Pulmonary artery endothelial cell (primary cell): ENCODE measurements around the gene PPM1H. TPM values are rescaled to one million over a fixed set of nuclear protein-coding genes. Genes with fewer than 3 reads are reported as not detected.
"Not testable (repeated sequence)": the region's sequence is repeated elsewhere in the genome, so short reads cannot be mapped to it uniquely, and the experiment has no call there.

Source experiments
- DNase-seq: peaks from one replicate; pipeline ENCODE4 v3.0.0-alpha.2; 2011; ENCODE audit warnings: low read depth, low spot score
- total RNA-seq: library from RNA; depleted of rRNA; stranded (reverse); fragments of >200 nt; gene quantifications from 2 replicates; pipeline ENCODE4 v1.2.3, GENCODE V29; 2014

The PPM1H gene
- total RNA-seq, 1 donor from 2014 or later, result 4.1 TPM

DNA sequence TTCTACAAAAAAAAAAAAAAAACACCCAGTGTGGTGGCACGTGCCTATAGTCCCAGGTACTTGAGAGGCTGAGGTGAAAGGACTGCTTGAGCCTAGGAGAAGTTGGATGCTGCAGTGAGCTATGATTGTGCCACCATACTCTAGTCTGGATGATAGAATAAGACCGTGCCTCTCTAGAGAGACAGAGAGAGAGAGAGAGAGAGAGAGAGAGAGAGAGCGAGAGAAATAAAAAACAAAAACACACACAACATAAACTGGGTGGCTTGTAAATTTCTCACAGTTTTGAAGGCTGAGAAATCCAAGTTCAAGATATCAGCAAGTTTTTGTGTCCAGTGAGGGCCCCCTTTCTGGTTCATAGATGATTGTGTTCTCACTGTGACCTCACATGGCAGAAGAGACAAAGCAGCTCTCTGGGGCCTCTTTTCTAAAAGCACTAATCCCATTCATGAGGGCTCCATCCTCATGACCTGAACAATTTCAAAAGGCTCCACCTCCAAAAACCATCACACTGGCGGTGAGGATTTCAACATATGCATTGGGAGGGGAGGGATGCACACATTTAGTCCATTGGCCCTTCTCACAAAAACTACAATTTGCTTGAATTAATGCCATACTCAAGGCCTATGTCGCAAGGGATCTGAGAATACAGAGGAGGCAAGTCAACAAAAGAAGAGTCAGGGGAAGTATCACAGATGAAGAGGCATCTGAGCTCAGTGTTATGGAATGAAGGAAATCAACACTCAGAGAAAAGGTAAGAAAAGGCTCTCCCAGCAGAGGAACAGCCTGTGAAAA is 94.9 kb downstream of the PPM1H start:
- no peak for DNase-seq

DNA sequence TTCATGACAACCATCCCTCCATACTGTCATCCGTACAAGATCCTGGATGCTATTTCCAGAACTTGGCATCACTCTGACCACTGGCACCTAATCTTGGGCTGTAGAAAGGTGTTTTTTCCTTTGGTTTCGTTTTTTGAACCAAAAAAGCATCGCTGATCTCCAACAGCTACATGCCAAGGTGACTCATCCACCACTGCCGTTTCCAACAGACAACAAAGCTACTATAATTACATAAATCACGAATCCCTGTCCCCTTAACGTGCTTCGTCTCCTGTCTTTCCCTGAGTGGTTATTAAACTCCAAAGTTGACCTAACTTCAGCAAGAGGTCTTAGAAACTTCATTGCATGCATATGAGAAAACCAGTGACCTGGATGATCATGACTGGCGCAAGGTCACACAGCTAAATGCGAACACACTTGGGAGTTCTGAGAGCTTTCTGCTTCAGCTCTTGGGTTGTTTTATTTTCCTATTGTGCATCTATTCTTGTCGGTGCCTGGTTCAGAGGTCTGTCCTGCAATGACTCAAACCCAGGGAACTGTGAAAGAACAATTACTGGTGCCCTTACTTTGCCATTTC is 99.9 kb downstream of the PPM1H start:
- DNase-seq, result no peak

DNA sequence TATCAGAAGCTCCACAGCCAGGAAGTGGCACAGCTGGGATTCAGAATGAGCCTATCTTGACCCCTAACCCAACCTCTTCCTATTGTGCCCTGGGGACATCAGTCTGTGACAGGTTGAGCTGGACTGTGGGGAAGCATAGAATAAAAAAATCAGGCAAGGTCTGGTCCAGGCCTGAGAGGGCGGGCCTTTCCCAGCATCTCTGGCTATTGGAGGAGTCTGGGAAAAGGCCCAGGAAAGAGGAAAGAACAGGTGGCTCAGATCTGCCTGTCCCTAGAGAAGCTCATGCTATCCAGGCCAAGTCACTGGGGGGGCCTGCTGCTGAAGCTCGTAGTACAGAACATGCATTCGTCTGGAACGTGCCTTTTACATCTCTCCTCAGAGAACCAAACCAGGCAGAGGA is 100.5 kb downstream of the PPM1H start:
- no peak for DNase-seq

DNA sequence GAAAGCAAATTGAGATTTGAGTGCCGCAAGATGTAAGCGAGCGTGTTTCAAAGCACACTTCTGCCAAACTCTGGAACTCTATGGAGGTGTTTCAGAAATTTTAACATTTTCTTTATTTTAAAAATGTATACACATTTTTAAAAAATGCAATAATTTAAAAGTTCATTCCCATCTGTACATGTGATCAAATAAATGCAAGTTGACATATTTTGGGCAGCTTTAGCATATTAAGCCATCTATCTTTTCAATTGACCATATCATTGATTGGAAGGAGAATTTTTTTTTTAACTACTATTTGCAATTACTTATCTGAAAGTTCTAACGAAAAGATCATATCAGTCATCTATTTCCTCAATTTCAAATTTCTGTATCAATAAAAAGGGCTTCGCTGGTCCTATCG is 101.3 kb downstream of the PPM1H start:
- no peak for DNase-seq

DNA sequence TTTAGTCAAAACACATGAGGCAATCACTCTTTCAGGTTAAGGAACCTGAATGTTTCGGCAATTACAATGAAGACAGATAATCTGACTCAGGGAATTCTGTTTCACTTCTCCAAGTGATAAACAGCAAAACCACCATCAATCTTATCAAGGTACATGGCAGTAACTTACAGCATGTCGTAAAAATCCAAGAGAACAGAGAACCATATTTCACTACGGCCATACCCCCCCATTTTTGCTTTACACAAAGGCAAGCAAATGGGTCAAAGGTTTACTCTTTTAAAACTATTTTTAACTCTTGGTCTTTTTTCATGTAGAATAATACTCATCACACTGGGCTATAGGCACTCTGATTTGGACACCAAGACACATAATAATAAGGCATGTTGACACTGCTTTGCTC is 102.4 kb downstream of the PPM1H start:
- no peak for DNase-seq

DNA sequence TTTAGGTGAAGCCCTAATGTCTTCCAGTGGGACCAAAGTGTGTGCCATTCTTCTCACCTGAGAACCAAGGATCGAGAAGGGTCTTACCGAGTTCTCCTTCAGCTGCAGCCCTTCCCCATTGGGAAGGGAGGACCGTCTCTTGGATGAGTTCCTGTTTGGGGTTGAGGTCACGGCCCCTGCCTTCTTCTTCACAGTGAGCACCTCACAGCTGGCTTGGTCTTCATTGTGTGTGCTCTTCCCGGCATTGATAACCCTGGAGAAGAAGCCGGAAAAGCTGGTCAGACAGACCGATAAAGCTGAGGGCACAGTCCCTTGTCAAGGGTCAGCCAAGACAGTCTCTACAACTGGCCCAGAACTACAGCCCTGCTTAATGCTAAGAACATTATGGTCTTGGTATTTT is 102.9 kb downstream of the PPM1H start:
- no peak for DNase-seq

DNA sequence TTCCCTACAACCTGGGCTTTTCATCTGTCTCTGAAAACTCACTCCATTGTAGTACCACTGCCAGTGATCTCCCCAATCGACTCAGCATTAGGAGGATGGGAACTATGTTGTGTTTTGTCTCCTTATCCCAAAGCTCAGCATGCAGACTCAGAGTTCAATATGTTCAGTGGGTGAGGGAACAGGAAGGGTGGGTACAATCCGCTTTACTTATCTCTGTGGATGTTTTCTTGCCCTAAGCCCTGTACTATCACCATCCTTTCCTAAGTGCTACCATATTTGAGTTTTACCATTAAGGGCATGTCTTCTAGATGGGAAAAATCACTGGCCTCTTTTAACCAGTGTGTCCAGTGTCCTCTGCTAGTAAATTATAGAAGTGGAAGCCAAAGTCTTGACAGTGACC is 107.1 kb downstream of the PPM1H start:
- DNase-seq, result no peak

DNA sequence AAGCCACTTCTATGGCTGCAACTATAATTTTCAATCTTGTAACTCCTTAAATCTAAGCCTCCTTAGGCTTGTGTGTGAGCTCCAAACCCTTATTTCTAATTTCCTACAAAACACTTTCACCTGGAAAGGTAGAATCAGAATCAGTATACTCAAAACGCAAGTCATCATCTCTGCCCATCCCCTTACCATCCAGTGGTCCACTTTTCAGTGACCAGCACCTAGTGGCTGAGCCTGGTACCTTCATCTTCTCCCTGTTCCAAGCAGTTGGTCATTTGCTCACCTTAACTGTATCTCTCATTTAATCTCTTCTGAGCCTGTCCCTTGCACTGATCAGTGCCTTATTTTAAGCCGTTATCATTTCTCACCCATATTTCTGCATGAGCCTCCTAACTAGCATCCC is 107.9 kb downstream of the PPM1H start:
- no peak for DNase-seq

DNA sequence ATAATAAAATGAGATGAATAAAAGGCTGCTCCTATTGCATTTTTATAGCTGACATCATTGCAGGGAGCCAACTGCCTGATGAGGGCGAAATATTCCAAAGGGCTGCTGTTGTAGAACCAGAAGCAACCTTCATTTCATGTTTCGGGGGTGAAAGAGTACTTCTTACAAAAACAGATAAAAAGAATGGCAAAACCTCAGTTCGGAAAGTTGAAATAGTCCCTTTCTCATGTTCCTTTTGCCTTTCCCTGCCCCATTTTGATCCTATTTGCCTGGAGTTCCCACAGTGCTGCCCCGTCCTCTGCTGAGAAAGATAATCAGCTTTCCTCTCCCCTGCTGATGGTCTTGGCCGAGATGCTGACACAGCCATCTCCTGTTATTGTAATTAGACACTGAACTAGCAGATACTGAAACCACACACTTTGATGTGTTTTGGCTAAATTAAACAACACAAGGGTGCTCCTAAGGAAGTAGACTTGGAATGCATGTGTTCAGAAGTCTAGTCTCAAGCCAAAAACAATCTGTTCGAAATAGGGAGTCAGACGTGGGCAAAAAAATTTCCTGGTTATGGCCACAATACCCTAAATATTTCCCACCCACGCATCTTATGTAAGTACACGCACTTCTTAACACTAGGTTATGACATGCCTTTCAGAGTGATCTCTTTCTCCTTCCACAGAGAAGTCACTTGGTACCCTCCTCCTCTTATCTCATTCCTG is 117.2 kb downstream of the PPM1H start:
- DNase-seq, result no peak

DNA sequence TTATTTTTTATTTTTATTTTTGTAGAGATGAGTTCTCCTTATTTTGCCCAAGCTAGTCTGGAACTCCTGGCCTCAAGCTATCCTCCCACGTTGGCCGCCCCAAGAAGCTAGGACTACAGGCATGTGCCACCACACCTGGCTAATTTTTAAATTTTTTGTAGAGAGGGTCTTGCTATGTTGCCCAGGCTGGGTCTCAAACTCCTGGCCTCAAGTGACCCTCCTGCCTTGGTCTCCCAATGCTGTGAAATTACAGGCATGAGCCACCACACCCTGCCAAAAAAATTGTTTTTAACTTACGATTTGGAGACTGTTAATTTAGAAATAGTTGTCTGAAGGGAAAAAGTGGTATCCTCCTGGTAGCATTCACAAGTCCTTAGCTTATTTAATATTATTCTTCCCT is 120.7 kb downstream of the PPM1H start:
- DNase-seq, result no peak

DNA sequence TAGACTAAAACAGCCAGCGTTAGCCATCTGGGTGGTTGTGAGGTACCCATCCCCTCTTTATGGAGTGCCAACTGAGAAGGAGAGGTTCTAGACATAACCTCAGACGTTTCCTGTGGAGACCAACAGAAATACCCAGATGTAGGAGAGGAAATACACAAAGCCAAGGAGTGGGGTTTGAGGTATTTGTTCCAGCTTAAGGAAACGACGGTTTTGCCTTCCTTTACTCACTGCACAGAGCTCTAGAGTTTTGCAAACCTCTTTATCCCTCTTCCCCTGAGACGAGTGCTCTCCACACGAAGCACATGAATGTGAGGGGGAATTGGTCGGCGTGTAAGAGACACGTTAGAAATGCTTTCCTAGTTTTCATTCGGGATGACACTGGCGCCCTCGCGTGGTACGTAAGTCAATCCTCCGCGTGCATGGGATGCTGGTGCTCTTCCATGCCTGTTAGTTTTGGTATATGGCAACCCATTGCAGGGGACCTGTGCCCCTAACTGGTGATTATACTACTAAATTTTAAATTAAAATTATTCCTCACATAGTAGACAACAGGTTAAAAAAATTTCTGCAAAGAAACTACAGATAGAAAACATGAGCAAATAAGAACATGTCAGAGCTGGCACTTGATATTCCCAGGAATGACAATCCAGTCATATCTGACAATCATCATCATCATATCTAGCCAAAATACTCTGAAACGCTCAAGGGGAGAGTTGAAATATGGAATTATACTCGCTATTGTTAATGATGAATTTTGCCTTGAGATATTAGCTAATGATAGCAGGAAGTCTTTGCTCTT is 121.7 kb downstream of the PPM1H start:
- DNase-seq, result no peak

DNA sequence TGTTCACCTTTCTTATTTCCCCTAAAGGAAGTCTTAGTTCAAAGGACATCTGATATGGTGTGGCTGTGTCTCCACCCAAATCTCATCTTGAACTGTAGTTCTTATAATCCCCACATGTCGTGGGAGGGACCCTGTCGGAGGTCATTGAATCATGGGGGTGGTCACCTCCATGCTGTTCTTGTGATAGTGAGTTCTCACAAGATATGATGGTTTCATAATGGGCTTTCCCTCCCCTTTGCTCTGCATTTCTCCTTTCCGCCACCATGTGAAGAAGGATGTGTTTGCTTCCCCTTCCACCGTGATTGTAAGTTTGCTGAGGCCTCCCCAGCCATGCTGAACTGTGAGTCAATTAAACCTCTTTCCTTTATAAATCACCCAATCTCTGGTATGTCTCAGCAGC is 123.5 kb downstream of the PPM1H start:
- not testable (repeated sequence) for DNase-seq

DNA sequence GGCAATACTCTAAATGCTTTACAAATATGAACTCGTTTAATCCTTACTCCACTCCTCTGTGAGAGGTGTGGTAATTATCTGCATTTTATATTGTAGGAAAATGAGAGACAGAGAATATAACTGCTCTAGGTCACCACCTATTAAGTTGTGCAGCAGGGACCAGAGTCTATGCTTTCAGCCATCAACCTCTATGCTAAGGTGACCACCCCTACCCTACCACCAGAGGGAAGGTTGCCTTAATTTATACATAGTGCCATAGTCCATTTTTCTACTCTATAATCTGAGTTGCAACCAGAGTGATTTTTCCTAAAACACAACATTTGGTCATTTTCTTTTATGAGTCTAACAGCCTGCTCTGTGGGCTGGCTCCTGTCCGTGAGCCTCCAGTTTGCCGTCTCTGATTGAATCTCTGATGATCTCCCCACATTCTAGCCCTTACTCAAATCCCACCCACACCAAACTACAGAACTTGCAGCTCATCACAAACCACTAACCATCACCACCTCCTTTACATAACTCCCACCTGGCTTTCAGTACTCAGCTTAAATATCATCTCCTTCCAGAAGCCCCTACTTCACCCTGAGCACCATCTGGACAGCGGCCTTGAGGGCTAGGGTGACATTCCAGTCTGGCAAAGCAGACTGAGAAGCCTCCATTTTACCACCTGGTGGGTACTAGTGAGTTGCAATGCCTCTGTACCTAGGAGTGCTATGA is 126.6 kb downstream of the PPM1H start:
- DNase-seq, result no peak

DNA sequence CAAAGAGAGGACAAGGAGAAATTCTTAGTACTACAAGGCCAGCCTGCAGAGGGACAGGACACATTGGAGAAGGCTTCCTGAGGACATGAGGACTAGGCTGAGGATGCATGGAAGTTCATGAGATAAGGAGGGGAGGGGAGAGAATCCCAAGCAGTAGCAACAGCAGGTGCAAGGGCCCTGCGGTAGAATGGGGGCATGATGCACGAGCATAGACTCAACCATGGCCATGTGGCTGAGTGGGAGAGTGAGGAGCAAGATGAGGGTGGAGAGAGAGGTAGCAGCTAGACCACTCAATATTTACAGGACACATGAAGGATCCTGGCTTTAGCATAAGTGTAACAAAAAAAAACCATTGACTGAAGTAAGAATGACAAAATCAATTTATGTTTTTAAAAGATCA is 128.1 kb downstream of the PPM1H start:
- no peak for DNase-seq

DNA sequence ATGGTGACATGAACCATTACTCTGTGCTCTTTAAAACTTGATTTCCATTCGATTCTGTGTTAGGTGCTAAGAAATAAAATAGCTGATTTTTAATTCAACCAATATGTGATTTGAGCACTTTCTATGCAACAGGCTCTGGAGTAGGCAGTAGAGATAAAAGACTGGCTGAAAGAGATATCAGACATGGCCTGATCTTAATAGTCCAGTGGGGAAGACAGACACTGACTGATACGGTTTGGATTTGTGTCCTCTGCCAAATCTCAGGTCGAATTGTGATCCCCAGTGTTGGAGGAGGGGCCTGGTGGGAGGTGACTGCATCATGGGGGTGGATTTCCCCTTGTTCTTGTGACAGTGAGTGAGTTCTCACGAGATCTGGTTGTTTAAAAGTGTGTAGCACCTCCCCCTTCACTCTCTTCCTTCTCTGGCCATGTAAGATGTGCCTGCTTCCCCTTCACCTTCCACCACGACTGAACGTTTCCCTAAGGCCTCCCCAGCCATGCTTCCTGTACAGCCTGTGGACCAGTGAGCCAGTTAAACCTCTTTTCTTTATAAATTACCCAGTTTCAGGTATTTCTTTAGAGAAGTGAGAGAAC is 128.6 kb downstream of the PPM1H start:
- DNase-seq, result no peak

DNA sequence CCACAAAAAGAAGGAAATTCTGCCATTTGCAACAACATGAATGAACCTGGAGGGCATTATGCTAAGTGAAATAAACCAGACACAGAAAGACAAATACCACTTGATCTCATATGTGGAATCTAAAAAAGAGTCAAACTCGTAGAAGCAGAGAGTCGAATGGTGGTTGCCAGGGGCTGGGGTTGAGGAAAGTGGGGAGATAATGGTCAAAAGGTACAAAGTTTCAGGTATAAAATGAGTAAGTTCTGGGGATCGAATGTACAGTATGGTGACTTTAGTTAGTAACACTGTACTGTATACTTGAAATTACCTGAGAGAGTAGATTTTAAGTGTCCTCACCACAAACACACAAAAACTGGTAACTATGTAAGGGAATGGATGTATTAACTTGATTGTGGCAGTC is 129.4 kb downstream of the PPM1H start:
- DNase-seq, result no peak

DNA sequence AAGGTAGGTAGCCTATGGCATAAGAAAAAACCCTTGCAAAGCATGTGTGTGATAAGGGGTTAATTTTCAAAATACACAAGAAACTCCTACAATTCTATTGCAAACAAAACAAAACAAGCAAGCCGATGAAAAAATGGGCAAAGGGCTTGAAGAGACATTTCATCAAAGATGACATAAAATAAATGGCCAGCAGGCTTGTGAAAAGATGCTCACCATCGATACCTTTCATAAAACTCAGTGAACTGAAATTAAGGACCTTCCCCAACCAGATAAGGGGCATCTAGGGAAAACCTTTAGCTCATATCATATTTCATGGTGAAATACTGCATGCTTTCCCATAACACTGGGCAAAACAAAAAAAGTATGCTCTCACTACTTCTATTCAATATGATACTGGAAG is 131.2 kb downstream of the PPM1H start:
- no peak for DNase-seq

DNA sequence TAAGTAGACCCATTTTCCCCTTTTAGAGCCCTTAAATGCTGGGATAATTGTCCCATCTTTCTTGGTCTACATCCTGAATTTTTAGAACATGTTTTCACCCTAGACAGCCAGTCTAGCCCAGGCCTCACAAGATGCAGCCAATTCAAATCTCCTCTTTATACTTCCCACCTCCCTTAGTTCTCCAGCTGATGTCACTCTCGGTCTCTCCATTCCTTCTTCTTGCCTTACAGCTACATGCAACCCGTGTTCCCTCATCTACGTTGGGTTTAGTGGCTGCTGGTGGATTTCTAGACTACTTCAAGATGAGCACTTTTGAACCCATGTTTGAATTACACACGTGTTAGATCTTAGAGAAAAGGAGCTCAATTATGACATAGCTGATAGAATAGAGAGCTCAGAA is 132.0 kb downstream of the PPM1H start:
- no peak for DNase-seq

DNA sequence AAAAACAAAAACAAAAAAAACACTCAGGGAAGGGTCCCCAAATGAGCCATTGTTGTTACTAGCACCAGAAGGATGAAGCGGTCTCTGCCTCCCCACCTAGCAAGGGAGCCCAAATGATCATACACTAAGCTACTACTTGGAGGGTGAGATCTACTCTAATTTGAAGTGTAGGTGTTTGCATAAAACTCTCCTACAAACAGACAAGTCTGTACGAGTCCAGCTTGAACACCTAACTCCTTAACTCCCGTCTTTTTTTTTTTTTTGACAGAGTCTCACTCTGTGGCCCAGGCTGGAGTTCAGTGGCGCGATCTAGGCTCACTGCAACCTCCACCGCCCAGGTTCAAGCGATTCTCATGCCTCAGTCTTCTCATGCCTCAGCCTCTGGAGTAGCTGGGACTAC is 132.6 kb downstream of the PPM1H start:
- no peak for DNase-seq

DNA sequence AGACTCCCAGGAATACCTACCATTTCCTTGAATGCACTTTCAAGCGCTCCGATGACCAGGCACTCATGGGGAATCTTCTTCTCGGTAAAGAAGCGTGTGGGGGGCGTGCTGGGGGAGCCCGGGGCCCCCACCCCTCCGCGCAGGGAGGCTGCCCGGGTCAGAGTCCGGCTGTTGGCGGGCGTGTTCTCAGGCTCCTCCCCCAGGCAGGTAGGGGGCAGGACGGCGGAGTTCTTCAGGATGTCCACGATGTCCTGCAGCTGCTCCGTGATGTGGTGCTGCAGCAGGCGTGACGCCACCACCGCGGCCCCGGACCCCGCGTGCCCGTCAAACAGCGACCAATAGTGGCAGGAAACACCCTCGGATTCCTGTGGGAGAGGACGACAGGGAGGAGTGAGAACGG is 133.2 kb downstream of the PPM1H start:
- DNase-seq, result no peak
